Measurements from ENCODE around the gene FER1L5.

DNA sequence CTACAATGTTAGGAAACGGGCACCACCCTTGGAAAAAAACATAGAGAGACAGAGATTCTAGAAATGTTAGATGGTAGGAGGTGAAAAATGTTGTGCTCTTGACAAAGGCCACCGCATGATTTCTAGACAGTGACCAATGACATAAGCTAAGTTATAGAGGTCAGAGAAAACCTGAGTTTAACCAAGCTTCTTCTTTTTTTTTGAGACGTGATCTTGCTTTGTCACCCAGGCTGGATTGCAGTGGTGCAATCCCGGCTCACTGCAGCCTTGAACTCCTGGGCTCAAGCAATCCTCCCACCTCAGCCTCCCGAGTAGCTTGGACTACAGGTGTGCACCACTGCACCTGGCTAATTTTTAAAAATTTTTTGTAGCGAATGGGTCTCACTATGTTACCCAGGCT lies 13.0 kb downstream of the FER1L5 start:
- TF ChIP-seq, protein P1, sequence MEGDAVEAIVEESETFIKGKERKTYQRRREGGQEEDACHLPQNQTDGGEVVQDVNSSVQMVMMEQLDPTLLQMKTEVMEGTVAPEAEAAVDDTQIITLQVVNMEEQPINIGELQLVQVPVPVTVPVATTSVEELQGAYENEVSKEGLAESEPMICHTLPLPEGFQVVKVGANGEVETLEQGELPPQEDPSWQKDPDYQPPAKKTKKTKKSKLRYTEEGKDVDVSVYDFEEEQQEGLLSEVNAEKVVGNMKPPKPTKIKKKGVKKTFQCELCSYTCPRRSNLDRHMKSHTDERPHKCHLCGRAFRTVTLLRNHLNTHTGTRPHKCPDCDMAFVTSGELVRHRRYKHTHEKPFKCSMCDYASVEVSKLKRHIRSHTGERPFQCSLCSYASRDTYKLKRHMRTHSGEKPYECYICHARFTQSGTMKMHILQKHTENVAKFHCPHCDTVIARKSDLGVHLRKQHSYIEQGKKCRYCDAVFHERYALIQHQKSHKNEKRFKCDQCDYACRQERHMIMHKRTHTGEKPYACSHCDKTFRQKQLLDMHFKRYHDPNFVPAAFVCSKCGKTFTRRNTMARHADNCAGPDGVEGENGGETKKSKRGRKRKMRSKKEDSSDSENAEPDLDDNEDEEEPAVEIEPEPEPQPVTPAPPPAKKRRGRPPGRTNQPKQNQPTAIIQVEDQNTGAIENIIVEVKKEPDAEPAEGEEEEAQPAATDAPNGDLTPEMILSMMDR (IDR thresholded peaks at IDR 0.05; ENCODE audit: low read depth, low read length, poor library complexity, severe bottlenecking) = no peak
- no peak for TF ChIP-seq EZH2phosphoT487 (IDR thresholded peaks at IDR 0.05; ENCODE audit: borderline replicate concordance, low read length)
